Stimulated activated CD8-positive, alpha-beta memory T cell treated with anti-CD3 and anti-CD28 coated beads, Interleukin-15, amount 100 ng/mL, for 1 hour (primary cell): ENCODE data around the gene RCSD1.

Experiments used
- DNase-seq: peaks from one replicate; pipeline ENCODE4 v3.0.0-alpha.2; 2020; ENCODE audit warnings: low read depth

RCSD1 gene

DNA sequence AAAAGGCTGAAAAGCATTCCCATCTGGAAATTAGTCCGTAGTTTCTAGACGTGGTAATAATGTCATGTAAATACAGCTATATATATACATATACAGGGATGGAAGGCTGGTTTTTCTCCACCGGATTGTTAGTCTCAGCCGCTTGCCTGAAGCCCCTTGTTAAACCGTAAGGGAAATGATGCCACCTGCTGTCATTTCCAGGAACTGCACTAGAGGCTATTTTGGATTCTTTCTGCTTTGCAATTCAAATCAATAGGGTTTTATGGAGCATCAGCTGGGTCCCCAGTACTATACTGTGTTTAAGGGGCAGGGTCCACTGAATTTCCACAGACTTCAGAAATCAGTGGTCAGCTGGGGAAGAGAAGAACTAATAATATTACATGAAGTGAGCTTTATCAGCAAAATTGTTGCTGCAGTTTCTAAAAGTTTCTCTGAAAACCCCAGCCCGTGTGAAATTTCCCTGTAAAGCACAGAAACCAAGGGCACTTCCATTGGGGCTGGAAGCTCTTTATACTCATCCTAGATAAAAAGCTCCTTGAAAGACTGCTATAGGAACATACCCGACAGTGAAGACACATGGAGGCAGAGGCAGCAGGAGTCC, 58.0 kb downstream of the RCSD1 start:
- peak; percentile 78 for DNase-seq

- DNase-seq = no peak
Measured at GRCh38 chr1:167689567-167689920, 59.5 kb downstream of the RCSD1 start.

- DNase-seq = no peak
Measured at GRCh38 chr1:167690053-167690452, 60.0 kb downstream of the RCSD1 start.

DNA sequence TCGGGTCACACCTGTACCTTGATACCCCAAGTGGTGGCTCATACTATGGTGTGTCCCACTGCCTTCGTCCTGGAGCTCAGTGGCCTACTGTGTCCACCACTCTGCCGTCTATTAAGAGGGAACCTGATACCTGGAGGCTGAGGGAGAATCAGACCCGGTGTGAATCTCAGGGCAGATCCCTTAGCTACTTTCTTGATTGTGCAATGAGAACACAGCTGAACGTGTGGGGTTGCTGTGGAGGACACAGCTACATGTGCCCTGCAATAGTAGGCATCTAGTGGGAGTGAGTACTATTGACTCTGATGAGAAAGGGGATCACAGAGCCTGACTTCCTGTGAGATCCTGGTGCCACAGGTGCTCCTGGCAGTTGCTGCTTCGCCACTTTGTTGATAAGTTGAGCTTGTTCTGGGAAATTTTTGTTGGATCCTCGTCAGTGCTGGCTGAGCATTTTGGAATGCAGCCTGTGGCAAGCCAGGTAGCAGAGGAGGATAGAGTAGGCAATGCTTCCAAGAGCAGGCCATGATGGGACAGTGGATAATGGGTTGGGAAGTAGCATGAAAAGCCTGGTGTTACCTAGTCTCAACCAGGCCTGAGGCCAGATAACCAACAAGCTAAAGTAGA, 63.5 kb downstream of the RCSD1 start:
- DNase-seq = no peak

DNA sequence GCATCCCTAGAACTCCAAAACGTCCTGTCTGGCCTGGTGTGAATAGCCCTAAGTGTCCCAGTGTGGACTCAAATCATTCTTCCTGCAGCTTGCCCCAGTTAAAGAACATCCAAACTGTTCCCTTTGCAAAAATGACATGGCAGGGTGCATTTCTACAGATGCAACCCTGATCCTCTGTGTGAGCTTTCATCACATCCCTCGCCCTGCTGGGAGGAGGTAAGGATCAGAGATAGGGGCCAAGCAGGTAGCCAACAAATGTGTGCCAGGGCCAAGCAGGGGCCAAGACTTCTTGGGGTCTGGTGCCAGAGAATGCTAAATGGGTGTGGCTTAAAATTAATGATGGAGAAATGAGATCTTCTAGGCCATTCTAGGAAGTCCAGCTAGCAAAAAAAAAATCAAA, 64.7 kb downstream of the RCSD1 start:
- DNase-seq = no peak

GRCh38 chr1:167695147-167695546, 65.1 kb downstream of the RCSD1 start:
- no peak for DNase-seq

- no peak for DNase-seq
Measured at GRCh38 chr1:167695756-167696561, 65.9 kb downstream of the RCSD1 start.

GRCh38 chr1:167697667-167698141, 67.7 kb downstream of the RCSD1 start:
- no peak for DNase-seq

GRCh38 chr1:167698313-167698712, 68.3 kb downstream of the RCSD1 start:
- no peak for DNase-seq

DNA sequence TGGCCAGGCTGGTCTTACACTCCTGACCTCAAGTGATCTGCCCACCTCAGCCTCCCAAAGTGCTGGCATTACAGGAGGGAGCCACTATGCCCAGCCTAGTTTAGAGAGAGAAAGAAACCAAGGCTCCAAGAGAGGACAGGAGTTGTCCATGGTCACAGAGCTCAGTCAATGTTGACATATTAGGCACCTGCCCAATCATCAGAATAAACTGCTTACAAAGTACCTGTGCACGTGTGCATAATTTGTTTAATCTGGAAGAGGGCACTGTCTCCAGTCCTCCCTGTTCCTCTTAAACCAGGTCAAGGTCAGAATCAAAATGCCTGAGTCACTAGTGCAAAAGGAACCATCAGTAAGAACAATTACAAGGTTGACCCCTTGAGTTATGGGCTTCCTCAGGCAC, 71.5 kb downstream of the RCSD1 start:
- no peak for DNase-seq

GRCh38 chr1:167703557-167703956, 73.5 kb downstream of the RCSD1 start:
- no peak for DNase-seq

DNA sequence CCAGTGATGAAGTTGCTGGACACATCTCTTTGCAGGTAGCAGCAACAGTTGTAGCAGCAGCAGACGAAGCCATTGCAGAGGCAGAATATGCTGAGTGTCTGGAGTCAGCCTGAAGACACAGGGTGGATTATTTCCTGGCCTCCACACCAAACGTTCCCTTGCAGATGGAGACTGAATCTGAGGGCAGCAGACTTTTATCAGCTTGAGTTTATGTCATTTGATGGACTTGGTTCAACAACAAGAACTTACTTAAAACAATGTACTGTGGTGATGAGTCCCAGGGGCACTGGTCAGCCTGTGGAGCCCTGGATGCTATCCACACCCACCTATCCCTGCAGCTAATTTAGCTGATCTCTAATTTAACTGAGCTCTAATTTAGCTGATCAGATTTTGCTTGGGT, 74.7 kb downstream of the RCSD1 start:
- no peak for DNase-seq

DNA sequence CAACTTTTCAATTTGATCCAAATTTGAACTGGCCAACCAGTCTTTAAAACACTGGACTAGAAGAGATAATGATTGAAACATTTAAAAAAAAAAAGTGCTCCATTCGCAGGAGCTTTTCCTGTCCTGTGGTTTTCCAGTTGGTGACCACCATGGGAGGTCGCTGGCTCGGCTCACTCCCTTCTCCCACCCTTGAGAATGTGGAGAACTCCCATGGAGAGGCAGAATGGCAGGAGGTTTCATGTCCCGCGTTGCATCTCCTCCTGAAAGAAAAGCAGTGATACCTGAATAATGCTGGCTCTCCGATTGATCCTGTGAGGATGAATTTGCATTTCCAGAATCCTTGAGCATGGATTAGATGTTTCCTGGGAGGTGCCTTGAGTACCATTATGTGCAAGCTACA, 75.2 kb downstream of the RCSD1 start:
- DNase-seq = no peak

DNA sequence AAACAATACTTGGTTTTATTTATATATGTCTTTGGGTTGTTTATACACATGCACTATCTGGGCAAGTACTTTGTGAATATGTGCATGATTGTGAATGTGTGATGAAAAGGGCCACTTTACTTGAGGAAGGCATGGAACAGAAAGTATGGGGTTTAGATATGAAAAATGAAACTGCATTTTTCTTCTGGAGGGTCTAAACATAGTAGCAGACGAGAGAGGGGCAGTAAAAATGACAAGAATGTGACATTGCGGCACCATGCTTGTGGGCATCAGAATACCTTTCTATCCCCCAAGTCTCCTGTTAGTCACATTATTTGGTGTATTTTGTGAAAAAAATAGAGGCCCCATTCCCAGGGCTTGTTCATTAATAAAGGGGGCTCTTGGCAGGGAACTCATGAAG, 76.3 kb downstream of the RCSD1 start:
- no peak for DNase-seq

DNA sequence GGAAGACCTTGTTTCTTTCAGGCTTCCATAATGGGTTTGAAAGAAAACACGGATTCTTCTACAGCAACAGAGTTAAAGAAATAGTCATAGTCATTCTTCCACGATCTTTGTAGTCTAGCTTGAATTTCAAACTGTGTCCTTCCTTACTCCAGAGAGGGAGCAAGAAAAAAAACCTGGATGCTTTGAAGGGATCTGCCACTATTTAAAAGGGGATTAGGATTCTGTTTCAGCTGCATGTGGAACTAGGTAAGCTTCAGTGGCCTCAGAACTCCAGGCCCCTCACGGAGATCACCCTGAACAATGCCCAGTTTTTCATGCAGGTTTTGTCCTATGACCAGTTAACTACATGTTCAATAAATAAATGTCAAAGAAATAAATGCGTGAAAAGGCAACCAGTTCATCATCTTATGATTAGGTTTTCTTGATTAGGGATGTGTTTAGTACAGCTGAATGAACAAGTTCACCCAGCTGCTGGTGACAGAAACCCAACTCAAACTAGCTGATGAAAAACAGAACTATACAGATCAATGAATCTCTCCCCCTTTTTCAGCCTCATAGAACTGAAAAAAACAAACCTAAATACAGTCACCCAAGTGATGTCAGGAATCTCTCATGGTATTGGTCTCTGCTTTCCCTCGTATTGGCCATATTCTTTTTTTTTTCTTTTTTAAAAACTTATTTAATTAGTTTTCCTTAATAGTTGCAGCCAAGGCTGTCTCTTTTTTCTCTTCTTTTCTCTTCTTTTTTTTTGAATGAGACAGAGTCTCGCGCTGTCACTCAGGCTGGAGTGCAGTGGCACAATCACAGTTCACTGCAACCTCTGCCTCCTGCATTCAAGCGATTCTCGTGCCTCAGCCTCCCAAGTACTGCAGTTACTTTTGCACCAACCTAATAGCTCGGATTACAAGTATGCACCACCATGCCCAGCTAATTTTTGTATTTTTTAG, 77.2 kb downstream of the RCSD1 start:
- DNase-seq = no peak

GRCh38 chr1:167707942-167708341, 77.9 kb downstream of the RCSD1 start:
- DNase-seq = no peak

DNA sequence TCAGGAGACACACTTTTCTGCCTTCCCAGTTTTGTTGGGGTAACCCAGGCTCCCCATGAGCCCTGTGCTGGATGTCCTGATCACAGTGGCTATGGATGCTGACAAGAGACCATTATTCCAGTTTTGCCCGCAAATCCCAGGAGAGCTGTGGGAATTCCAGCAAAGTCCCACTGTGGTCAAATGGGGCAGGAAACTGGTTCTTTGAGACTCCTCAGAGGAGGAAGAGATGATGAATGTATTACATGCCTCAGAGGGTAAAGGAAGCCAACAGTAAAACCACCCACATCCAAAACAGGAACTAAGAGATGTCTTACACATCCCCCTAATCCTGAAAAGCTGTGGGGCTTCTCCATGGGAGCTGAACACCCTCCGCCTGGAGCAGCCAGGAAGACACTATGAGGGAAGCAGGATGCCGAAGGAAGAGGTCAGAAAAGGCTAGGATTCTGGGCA, 78.9 kb downstream of the RCSD1 start:
- no peak for DNase-seq

DNA sequence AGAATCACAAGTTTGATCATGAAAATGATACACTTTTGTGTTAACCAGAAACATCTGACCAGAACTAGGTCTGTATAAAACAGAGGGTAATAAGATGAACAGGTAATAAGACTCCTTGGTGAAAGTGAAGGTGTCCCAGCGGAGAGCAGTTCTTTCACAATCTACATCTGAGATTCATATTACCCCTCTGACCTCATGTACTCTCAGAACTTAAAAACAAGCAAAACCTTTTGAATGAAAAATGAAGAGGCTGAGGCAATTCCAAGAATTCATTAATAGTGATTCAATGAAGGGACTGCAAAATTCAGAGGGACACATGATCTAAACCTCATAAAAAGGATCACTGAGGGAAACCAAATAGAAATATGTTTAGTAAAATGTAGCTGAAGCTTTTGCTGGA, 80.8 kb downstream of the RCSD1 start:
- no peak for DNase-seq

- DNase-seq = no peak
Measured at GRCh38 chr1:167711797-167712196, 81.8 kb downstream of the RCSD1 start.

GRCh38 chr1:167713330-167714081, 83.5 kb downstream of the RCSD1 start:
- no peak for DNase-seq

- no peak for DNase-seq
Measured at GRCh38 chr1:167714098-167714438, 84.0 kb downstream of the RCSD1 start.
